ENCODE data around the gene RAB43.

The RAB43 gene

GRCh38 chr3:129131465-129132088 is 10.0 kb upstream of the RAB43 start:
- H3K79me2 ChIP-seq (ENCODE audit: control insufficient read depth, insufficient read depth, low read length, poor library complexity): no peaks in the 10 kb centered on the region
- no peak for DNase-seq
- no peak overlapping the region for H2BK5ac ChIP-seq (ENCODE audit: low read depth, low read length, poor library complexity)
- no peak overlapping the region for H3K4me2 ChIP-seq (ENCODE audit: low read length)
- no peak overlapping the region for H3K4me3 ChIP-seq (ENCODE audit: low read depth, low read length)
- no CpG with 5 or more reads among the region's 2 CpGs for WGBS (ENCODE audit: extremely low coverage, insufficient coverage, insufficient read length)
- H3K36me3 ChIP-seq (ENCODE audit: control insufficient read depth in 1 of 2, insufficient read depth in 2 of 2, low read length in 2 of 2): peaks cover 55 to 60% of the 10 kb centered on the region in 2 experiments
- H2BK12ac ChIP-seq (ENCODE audit: low read length): no peak overlapping the region
- no peak overlapping the region for H4K12ac ChIP-seq (ENCODE audit: low read depth, low read length)
- H3K27me3 ChIP-seq (ENCODE audit: insufficient read depth, low read length): no peaks in the 10 kb centered on the region
- no peaks in the 10 kb centered on the region for H3K79me1 ChIP-seq (ENCODE audit: low read length)
- peaks cover 3% of the 10 kb centered on the region for H3K9me3 ChIP-seq (ENCODE audit: insufficient read depth, low read depth, low read length)
- no peak overlapping the region for H2AK5ac ChIP-seq (ENCODE audit: low read length)
- no peak overlapping the region for H3K14ac ChIP-seq (ENCODE audit: low read length)
- no peaks in the 10 kb centered on the region for H3K4me1 ChIP-seq (ENCODE audit: control insufficient read depth in 1 of 2, insufficient read depth in 2 of 2, low read length in 2 of 2)
- H3K9ac ChIP-seq (ENCODE audit: low read length): no peak overlapping the region
- no peak overlapping the region for H3K23ac ChIP-seq (ENCODE audit: low read length)
- H2BK120ac ChIP-seq (ENCODE audit: insufficient read depth, low read length, poor library complexity): no peak overlapping the region
- H3K27ac ChIP-seq (ENCODE audit: low read depth, low read length): no peak overlapping the region
- no peak overlapping the region for H3K4ac ChIP-seq (ENCODE audit: low read depth, low read length)
- no peak overlapping the region for H2AFZ ChIP-seq (ENCODE audit: insufficient read depth, low read length, poor library complexity)
- no peak overlapping the region for H3K18ac ChIP-seq (ENCODE audit: low read length)
- no peak overlapping the region for H4K8ac ChIP-seq (ENCODE audit: low read depth, low read length)
- no peak overlapping the region for H4K91ac ChIP-seq (ENCODE audit: low read depth, low read length)

GRCh38 chr3:129130291-129130813 is 8.7 kb upstream of the RAB43 start:
- no peak overlapping the region for H3K18ac ChIP-seq (ENCODE audit: low read length)
- H3K4me2 ChIP-seq (ENCODE audit: low read length): no peak overlapping the region
- H3K27ac ChIP-seq (ENCODE audit: low read depth, low read length): no peak overlapping the region
- H4K12ac ChIP-seq (ENCODE audit: low read depth, low read length): no peak overlapping the region
- H3K4me1 ChIP-seq (ENCODE audit: control insufficient read depth in 1 of 2, insufficient read depth in 2 of 2, low read length in 2 of 2): no peaks in the 10 kb centered on the region
- no peak overlapping the region for H2AK5ac ChIP-seq (ENCODE audit: low read length)
- no CpG with 5 or more reads among the region's 13 CpGs for WGBS (ENCODE audit: extremely low coverage, insufficient coverage, insufficient read length)
- H3K79me1 ChIP-seq (ENCODE audit: low read length): no peaks in the 10 kb centered on the region
- peaks cover 4% of the 10 kb centered on the region for H3K9me3 ChIP-seq (ENCODE audit: insufficient read depth, low read depth, low read length)
- H3K27me3 ChIP-seq (ENCODE audit: insufficient read depth, low read length): no peaks in the 10 kb centered on the region
- no peak overlapping the region for H2BK12ac ChIP-seq (ENCODE audit: low read length)
- no peak overlapping the region for H3K9ac ChIP-seq (ENCODE audit: low read length)
- no peak overlapping the region for H3K23ac ChIP-seq (ENCODE audit: low read length)
- H2BK120ac ChIP-seq (ENCODE audit: insufficient read depth, low read length, poor library complexity): no peak overlapping the region
- no peak overlapping the region for H3K14ac ChIP-seq (ENCODE audit: low read length)
- peaks cover 53 to 60% of the 10 kb centered on the region in 2 experiments for H3K36me3 ChIP-seq (ENCODE audit: control insufficient read depth in 1 of 2, insufficient read depth in 2 of 2, low read length in 2 of 2)
- DNase-seq: no peak
- no peaks in the 10 kb centered on the region for H3K79me2 ChIP-seq (ENCODE audit: control insufficient read depth, insufficient read depth, low read length, poor library complexity)
- no peak overlapping the region for H4K8ac ChIP-seq (ENCODE audit: low read depth, low read length)
- H3K4me3 ChIP-seq (ENCODE audit: low read depth, low read length): no peak overlapping the region
- no peak overlapping the region for H4K91ac ChIP-seq (ENCODE audit: low read depth, low read length)
- H2AFZ ChIP-seq (ENCODE audit: insufficient read depth, low read length, poor library complexity): no peak overlapping the region
- no peak overlapping the region for H3K4ac ChIP-seq (ENCODE audit: low read depth, low read length)
- H2BK5ac ChIP-seq (ENCODE audit: low read depth, low read length, poor library complexity): no peak overlapping the region

DNA sequence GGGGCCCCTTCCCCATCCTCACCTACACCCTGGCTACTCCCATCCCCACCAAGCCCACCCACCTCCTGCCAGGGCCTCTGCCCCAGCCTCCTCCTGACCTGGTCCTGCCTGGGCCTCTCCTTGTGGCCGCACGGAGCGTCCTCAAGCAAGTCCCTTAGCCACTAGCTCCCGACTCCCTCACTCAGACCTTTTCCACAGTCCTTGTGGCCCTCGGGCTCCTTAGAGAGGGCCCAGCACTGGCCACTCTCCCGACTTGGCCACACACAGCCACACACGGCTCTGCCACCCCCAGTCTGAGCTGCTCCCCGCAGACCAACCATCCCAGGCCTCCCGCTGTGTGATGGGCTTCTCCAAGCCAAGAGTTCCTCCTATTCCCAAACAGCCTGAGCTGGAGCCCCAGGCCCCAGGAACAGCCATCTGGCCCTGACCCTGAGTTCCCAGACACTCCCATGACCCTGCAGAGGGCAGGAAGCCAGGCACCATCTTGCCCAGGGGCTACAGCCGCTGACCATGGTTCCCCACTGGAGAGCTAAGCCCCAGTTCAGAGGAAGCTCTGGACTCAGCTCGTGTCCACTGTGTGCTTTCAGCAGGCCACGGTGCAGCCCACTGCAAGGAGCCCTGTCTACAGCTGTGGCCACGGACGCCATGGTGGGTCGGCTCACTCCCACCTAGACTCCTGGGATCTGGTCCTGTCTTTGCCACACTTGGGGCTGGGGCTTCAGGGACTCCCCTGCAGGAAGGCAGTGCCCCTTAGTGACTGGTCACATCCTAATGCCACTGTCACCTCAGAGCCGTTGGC is 7.0 kb upstream of the RAB43 start:
- Histone ChIP-seq H3K4ac (ENCODE audit: low read depth, low read length) (no peak overlapping the region), H4K8ac (ENCODE audit: low read depth, low read length) (no peak overlapping the region), H3K9ac (ENCODE audit: low read length) (no peak overlapping the region), H3K4me1 (ENCODE audit: control insufficient read depth in 1 of 2, insufficient read depth in 2 of 2, low read length in 2 of 2) (no peaks in the 10 kb centered on the region), H3K27me3 (ENCODE audit: insufficient read depth, low read length) (no peaks in the 10 kb centered on the region), H3K4me3 (ENCODE audit: low read depth, low read length) (no peak overlapping the region), H2AFZ (ENCODE audit: insufficient read depth, low read length, poor library complexity) (no peak overlapping the region), H3K36me3 (ENCODE audit: control insufficient read depth in 1 of 2, insufficient read depth in 2 of 2, low read length in 2 of 2) (peaks cover 40 to 50% of the 10 kb centered on the region in 2 experiments), H3K4me2 (ENCODE audit: low read length) (no peak overlapping the region), H2BK5ac (ENCODE audit: low read depth, low read length, poor library complexity) (no peak overlapping the region), H3K27ac (ENCODE audit: low read depth, low read length) (no peak overlapping the region), H3K79me2 (ENCODE audit: control insufficient read depth, insufficient read depth, low read length, poor library complexity) (no peaks in the 10 kb centered on the region), H2AK5ac (ENCODE audit: low read length) (no peak overlapping the region), H3K9me3 (ENCODE audit: insufficient read depth, low read depth, low read length) (peaks cover 2% of the 10 kb centered on the region), H3K14ac (ENCODE audit: low read length) (no peak overlapping the region), H2BK12ac (ENCODE audit: low read length) (no peak overlapping the region), H4K91ac (ENCODE audit: low read depth, low read length) (no peak overlapping the region), H3K79me1 (ENCODE audit: low read length) (no peaks in the 10 kb centered on the region), H3K23ac (ENCODE audit: low read length) (no peak overlapping the region), H2BK120ac (ENCODE audit: insufficient read depth, low read length, poor library complexity) (no peak overlapping the region), H4K12ac (ENCODE audit: low read depth, low read length) (peak overlapping the region; percentile 56), H3K18ac (ENCODE audit: low read length) (no peak overlapping the region)
- WGBS (ENCODE audit: extremely low coverage, insufficient coverage, insufficient read length): no CpG with 5 or more reads among the region's 16 CpGs
- DNase-seq: no peak

DNA sequence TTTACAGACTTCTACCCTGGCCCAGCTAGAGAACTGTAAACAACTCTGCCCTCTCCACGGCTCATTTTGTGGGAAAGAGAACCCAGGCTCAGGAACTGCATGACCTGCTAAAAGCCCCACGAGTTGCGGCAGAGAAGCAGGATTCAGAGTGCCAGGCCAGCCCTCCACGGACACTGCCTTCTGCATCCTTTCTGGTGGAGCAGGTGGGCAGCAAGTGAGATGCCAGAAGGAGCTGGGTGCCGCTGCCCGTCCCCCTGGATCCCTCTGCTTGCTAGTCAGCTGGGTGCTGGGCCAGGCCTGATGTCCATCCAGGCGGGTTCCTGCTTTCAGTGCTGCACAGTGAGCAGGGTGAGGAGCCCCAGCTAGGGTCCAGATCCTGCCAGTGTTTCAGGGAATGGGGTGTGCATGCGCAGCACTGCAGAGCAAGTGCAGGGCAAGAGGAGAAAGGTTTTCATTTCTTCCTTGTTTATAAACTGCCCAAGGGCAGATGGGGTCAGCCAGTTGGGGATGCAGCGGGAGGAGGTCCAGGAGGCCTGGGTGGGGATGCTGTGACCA is 5.2 kb upstream of the RAB43 start:
- peaks cover 2 to 4% of the 10 kb centered on the region in 2 experiments for H3K4me1 ChIP-seq (ENCODE audit: control insufficient read depth in 1 of 2, insufficient read depth in 2 of 2, low read length in 2 of 2)
- peaks cover 2% of the 10 kb centered on the region for H3K9me3 ChIP-seq (ENCODE audit: insufficient read depth, low read depth, low read length)
- peaks cover 3% of the 10 kb centered on the region for H3K79me2 ChIP-seq (ENCODE audit: control insufficient read depth, insufficient read depth, low read length, poor library complexity)
- H3K18ac ChIP-seq (ENCODE audit: low read length): no peak overlapping the region
- WGBS (ENCODE audit: extremely low coverage, insufficient coverage, insufficient read length): no CpG with 5 or more reads among the region's 9 CpGs
- no peak overlapping the region for H2BK120ac ChIP-seq (ENCODE audit: insufficient read depth, low read length, poor library complexity)
- H3K36me3 ChIP-seq (ENCODE audit: control insufficient read depth in 1 of 2, insufficient read depth in 2 of 2, low read length in 2 of 2): peaks cover 29 to 38% of the 10 kb centered on the region in 2 experiments
- H3K14ac ChIP-seq (ENCODE audit: low read length): no peak overlapping the region
- no peak for DNase-seq
- no peak overlapping the region for H3K23ac ChIP-seq (ENCODE audit: low read length)
- H4K8ac ChIP-seq (ENCODE audit: low read depth, low read length): no peak overlapping the region
- H4K12ac ChIP-seq (ENCODE audit: low read depth, low read length): no peak overlapping the region
- no peak overlapping the region for H2AFZ ChIP-seq (ENCODE audit: insufficient read depth, low read length, poor library complexity)
- H3K4me3 ChIP-seq (ENCODE audit: low read depth, low read length): no peak overlapping the region
- no peak overlapping the region for H3K9ac ChIP-seq (ENCODE audit: low read length)
- H2AK5ac ChIP-seq (ENCODE audit: low read length): no peak overlapping the region
- no peaks in the 10 kb centered on the region for H3K27me3 ChIP-seq (ENCODE audit: insufficient read depth, low read length)
- peaks cover 5% of the 10 kb centered on the region for H3K79me1 ChIP-seq (ENCODE audit: low read length)
- H3K4ac ChIP-seq (ENCODE audit: low read depth, low read length): no peak overlapping the region
- H2BK5ac ChIP-seq (ENCODE audit: low read depth, low read length, poor library complexity): no peak overlapping the region
- no peak overlapping the region for H3K27ac ChIP-seq (ENCODE audit: low read depth, low read length)
- H3K4me2 ChIP-seq (ENCODE audit: low read length): no peak overlapping the region
- no peak overlapping the region for H2BK12ac ChIP-seq (ENCODE audit: low read length)
- no peak overlapping the region for H4K91ac ChIP-seq (ENCODE audit: low read depth, low read length)

Measured in trophoblast cell (in vitro differentiated cells and primary cell).